PC-3 (cell line): ENCODE data around the gene B3GNT2.

ENCODE experiments used
- CTCF ChIP-seq: fragments of 300-600 bp; sonication (generic); conservative IDR thresholded peaks from 2 replicates; pipeline ENCODE4 v1.5.1; 2017; ENCODE audit warnings: antibody characterized with exemption, low read depth, mild to moderate bottlenecking, low read length
- EZH2 ChIP-seq: fragments of 300-600 bp; sonication (generic); IDR thresholded peaks from one replicate; pipeline ENCODE4 v1.6.1; 2017; ENCODE audit warnings: antibody characterized with exemption, mild to moderate bottlenecking, low read length; ENCODE audit not compliant: unreplicated experiment
- EZH2phosphoT487 ChIP-seq: fragments of 300-600 bp; sonication (generic); IDR thresholded peaks from 2 replicates; pipeline ENCODE4 v1.6.1; 2018; ENCODE audit warnings: mild to moderate bottlenecking, antibody characterized with exemption, low read length, borderline replicate concordance

GRCh38 chr2:62150597-62151305 lies 45.2 kb upstream of the B3GNT2 start:
- TF ChIP-seq EZH2 (no peak), CTCF (no peak), EZH2phosphoT487 (no peak)
